Posterior cingulate gyrus (tissue), 11 donors: ENCODE results near the gene OR52L1.

Experiments used
- DNase-seq, 10 donors: peaks; one replicate each; pipeline versions ENCODE4 v3.0.0 to v3.0.0-alpha.2; 2020 to 2021; ENCODE audit warnings: mixed read lengths in 3 of 10
- intact Hi-C: fragments of 100-400 bp; cut with DNase I; formaldehyde crosslinking; loops from one replicate; pipeline ENCODE4 v1.15.1; 2023

OR52L1 gene

GRCh38 chr11:5941951-5942350 is 44.8 kb downstream of the OR52L1 start, which contains the start of gene OR56A3:
Gene OR56A3 (plus strand): TSS chr11:5942251. CDS start chr11:5947347, 5,096 bp downstream.
- DNase-seq, result no peak
- intact Hi-C loops, result no loop called here

- intact Hi-C loops, result no loop called here
- DNase-seq, result no peak
Observed at GRCh38 chr11:5940748-5941147, 46.0 kb downstream of the OR52L1 start.

- intact Hi-C loops, result no loop called here
- DNase-seq, result no peak
Observed at GRCh38 chr11:5938603-5938965, 48.2 kb downstream of the OR52L1 start.

- no peak for DNase-seq
- intact Hi-C loops, result no loop called here
Observed at GRCh38 chr11:5937868-5938602, 48.8 kb downstream of the OR52L1 start.
